ENCODE measurements around the gene RPL38.

DNA sequence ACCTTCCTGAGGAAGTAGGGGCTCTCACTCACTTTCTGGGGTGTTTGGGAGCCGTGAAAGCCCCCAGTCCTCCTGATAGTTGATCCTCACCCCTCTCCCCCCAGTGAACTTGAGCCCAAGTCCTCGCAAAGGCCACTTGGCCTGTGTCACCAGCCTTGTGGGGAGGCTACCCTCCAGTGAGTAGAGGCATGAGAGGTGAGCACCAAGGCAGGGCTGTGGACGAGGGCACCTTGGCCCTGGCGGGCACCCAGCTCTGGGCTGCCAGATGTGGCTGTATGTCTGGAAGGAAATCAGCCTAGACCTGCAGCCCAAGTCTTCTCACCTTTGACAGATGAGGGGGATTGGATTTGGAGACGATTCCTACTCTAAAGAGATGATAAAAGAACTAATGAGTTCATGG lies 13.0 kb downstream of the RPL38 start:
- no peak for TF ChIP-seq POLR2A (IDR thresholded peaks at IDR 0.05; ENCODE audit: low read depth, low read length)
- no peak for TF ChIP-seq TAF1 (IDR thresholded peaks at IDR 0.05; ENCODE audit: low read depth, low read length)
- no peak for TF ChIP-seq SPI1 (IDR thresholded peaks at IDR 0.05; ENCODE audit: low read depth, low read length)
- no peak for TF ChIP-seq POLR2AphosphoS5 (IDR thresholded peaks at IDR 0.05; ENCODE audit: low read depth, low read length)
- no peak for TF ChIP-seq PAX5 (IDR thresholded peaks at IDR 0.05; ENCODE audit: insufficient read depth, low read length, severe bottlenecking)
- no peak for TF ChIP-seq POU2F2 (IDR thresholded peaks at IDR 0.05; ENCODE audit: low read depth, low read length)
